ENCODE data around the gene RILPL2.
"Not testable (repeated sequence)": the region's sequence is repeated elsewhere in the genome, so short reads cannot be mapped to it uniquely, and the experiment has no call there.

Gene RILPL2

DNA sequence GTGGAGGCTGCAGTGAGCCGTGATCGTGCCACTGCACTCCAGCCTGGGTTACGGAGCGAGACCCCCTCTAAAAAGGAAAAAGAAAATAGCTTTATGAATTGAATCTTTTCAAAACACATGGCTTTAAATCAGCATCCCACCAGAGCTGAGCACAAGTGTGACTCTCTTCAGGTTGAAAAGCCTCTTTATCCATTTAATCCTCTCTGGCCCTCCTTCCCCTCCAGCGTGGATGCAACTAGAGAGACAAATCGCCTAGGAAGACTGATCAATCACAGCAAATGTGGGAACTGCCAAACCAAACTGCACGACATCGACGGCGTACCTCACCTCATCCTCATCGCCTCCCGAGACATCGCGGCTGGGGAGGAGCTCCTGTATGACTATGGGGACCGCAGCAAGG lies 29.2 kb downstream of the RILPL2 start:
- not testable (repeated sequence) for DNase-seq (ENCODE audit: extremely low read depth in 1 of 2, low read depth in 1 of 2)

DNA sequence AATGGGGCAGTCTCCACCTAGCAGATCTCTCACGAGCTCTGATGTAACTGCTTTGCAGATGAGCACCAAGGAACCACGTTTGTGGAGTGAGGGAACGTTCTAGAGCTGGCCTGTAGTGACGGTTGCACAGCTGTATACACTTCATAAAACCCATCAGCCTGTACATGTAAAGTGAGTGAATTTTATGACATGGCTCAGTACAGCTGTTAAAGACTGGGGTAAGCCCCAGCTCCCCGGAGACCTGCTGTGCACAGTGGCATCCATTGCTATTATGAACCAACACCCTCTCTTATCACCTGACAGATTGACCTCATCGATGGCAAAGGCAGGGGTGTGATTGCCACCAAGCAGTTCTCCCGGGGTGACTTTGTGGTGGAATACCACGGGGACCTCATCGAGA lies 31.9 kb downstream of the RILPL2 start:
- DNase-seq (ENCODE audit: extremely low read depth in 1 of 2, low read depth in 1 of 2): no peak

DNA sequence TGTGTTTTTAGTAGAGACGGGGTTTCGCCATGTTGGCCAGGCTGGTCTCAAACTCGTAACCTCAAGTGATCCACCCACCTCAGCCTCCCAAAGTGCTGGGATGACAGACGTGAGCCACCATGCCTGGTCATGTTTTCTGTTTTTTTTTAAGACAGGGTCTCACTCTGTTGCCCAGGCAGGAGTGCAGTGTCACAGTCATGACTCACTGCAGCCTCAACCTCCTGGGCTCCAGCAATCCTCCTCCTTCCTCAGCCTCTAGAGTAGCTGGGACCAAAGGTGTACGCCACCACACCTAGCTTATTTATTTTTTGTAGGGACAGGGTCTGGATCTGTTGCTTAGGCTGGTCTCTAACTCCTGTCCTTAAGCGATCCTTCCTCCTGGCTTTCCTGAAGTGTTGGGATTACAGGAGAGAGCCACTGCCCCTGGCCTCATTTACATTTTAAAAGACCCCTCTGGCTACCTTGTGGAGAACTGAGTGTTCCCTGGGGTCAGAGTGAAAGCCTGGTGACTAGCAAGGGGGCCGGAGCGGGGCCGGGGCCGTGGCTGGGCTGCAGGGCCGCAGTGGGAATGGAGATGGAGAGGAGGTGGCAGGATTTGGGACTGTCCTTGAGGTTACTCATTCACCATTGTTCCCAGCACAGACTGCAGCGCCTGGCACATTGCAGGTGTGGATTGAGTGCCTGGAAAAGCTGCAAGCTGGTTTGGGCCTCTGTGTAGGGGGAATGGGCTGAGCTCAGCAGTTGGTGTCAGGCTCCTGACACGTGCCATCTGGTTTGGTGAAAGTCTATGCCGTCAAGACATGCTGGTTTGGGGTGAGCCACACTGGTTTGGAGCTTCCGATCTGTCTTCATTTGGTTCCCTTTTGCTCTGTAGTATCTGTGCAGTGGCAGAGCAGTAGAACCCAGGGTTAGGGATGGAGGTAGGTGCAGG lies 34.5 kb downstream of the RILPL2 start:
- no peak for DNase-seq (ENCODE audit: extremely low read depth in 1 of 2, low read depth in 1 of 2)

DNA sequence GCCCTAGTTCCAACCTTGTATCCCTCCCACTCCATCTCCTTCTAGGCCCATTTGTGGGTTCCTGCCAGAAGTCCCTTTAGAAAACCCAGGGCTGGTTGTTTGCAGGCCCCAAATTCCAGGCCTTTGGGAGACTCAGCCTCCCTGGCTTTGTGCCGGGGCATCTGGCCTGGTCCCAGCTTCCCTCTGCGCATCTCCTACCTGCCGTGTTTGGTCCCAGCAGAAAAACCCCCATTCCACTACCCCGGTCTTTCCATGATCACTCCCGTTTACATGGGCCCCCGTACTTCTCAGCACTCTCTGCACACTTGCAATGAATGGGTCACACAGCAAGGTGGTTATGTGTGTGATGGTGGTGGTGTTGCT lies 37.2 kb downstream of the RILPL2 start:
- DNase-seq (ENCODE audit: extremely low read depth in 1 of 2, low read depth in 1 of 2): no peak

DNA sequence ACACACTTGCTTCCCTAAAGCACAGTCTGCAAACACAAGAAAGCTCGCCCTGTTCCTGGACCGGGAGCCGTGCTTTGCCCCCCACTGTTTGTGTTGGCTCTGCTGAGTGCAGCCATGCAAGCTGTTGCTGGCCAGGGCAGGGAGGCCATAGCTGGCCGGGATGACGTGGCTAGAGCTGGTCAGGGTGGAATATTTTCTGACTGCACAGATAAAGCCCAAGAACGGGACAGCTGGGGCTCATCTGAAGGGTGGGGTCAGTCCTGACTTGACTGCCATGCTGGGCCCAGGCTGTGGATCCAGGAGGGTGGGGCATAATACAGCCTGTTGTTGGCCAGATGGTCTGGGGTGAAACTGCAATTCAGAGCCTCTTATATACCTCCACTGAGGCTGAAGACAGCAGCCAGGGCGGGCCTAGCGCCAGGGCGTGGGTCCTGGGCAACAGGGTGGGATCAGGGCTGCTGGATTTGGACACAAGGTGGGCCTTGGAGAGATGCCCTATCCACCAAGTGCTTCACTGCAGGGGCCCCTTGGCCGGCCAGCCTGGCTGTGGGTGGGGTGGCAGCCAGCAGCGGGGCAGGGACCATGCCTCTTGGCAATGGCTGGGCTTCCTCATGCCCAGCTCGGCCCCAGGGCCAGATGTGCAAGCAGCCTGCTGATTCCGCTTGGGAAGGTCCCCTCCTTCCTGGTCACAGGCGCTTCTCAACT lies 37.8 kb downstream of the RILPL2 start:
- DNase-seq (ENCODE audit: extremely low read depth in 1 of 2, low read depth in 1 of 2): no peak

DNA sequence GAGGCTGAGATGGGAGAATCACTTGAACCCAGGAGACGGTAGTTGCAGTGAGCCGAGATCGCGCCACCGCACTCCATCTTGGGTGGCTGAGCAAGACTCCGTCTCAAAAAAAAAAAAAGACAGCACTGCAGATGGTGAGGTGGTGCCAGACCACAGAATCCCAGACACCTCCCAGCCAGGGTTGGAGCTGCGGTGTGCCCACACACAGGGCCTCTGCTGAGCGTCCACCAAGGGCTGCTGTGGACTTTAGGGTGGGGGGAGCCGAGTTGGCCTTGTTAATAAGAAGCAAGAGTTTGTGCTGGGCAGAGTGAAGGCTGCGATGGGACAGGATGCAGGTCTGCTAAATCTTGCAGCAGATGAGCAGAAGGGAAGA lies 38.3 kb downstream of the RILPL2 start:
- no peak for DNase-seq (ENCODE audit: extremely low read depth in 1 of 2, low read depth in 1 of 2)

DNA sequence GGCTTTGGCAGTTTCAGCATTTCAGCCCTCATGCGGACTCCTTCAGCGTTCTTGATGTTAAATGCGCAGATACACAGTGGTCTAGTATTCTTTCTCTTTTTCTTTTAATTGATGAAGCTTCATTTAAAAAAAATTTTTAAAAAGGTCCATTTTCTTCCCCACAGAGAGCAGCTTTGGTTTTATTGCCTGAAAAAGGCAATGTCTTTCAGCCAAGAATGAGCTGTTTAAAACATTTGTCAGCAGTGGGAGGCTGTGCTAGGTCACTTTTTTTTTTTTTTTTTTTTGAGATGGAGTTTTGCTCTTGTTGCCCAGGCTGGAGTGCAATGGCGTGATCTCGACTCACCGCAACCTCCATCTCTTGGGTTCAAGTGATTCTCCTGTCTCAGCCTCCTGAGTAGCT lies 39.1 kb downstream of the RILPL2 start:
- no peak for DNase-seq (ENCODE audit: extremely low read depth in 1 of 2, low read depth in 1 of 2)

DNA sequence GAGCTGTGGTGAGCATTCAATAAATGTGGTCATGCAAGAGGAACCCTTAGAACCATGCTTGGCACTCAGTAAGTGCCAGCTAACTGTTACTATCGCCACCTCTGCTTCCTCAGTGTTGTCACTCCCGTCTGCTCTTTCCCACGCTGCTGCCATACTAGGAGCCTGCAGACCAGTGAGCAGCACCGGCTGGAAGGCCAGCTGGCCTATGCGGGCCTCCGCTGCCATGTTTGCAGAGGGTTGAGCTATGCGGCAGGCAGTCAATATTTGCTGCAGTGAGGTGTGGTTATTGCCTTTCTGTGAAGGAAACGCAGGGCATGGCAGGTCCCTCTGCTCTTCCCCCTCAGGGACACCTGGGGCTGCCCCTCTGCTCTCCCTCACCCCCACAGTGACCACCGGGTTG lies 39.5 kb downstream of the RILPL2 start:
- no peak for DNase-seq (ENCODE audit: extremely low read depth in 1 of 2, low read depth in 1 of 2)

DNA sequence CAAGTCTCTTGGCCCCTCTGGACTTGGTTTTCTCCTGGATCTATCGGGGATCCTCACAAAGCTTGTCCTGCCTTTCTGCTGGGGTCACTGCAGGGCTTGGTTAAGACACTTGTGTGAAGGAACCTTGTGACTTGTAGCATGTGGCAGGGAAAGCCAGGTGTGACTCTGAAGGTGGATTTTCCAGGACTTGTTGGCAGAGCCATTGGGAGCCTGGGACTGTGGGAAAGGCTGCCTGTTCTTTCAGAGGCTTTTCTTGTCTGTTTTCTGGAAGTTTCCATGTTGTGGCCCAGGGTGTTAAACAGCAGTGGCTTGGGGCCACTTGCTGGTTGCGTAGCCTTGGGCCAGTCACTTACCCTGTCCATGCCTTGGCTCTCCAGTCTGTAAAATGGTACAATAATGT lies 39.9 kb downstream of the RILPL2 start:
- no peak for DNase-seq (ENCODE audit: extremely low read depth in 1 of 2, low read depth in 1 of 2)

DNA sequence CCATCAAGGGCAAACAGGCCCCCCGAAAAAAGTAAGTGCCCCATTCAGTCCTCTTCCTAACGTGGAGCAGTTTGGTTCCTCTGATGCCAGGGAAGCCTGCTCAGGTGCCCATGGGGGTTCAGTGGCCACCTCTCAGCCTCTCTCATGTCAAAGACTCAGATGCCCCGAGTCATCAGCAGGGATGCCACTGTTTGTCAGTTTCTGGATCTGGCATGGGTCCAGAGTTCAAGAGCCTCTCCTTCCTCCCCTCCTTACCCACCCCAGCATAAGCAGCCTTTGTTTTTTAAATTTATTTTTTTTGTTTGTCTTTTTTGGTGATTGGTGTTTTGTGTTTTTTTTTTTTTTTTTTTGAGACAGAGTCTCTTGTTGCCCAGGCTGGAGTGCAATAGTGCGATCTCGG lies 41.2 kb downstream of the RILPL2 start:
- DNase-seq (ENCODE audit: extremely low read depth in 1 of 2, low read depth in 1 of 2): no peak

DNA sequence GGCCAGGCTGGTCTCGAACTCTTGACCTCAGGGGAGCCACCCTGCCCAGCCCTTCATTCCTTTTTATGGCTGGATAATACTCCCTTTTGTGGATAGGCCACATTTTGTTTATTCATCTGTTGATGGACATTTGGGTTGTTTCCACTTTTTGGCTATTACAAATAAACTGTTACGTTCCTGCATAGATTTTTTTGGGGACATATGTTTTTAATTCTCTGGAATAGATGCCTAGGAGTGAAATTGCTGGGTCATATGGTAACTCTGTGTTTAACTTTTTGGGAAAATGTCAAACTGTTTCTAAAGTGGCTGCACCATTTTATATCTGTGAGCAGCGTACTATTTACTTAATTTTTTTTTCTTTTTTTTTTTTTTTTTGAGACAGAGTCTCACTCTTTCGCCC lies 42.7 kb downstream of the RILPL2 start:
- no peak for DNase-seq (ENCODE audit: extremely low read depth in 1 of 2, low read depth in 1 of 2)

DNA sequence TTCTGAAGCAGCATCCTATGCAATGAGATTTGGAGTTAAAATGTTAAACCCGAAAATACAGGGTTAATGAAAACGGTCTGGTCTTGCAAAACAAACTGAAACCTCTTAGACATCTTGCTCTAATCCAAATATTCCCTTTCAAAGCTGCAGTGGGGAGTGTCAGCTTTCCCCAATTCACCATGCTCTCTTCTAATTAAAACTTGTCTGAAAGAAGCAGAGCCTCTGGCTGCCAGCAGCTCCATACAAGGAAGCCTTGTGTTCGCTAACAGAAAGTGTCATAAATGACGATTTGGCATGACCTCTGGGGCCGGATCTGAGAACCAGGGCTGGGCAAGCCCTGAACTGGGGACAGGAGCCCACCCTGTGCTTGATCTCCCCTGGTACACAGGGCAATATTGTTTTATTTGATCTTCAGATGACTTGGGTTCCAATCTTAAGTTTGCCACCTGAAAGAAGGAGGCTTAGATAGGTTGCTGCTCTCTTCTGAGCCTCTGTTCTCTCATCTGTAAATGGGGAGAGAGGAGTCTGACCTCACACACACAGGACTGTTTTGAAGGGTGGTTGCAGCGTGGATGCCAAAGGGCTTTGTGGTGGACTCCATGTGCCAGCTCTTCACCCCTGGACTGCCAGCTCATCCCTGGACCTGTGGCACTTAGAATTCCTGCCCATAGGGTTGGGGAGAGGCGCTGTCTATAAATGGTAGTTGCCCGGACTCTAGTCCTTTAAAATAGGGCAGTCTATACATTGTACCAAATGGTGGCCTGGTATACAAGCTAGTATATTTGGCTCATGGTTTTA lies 44.7 kb downstream of the RILPL2 start:
- no peak for DNase-seq (ENCODE audit: extremely low read depth in 1 of 2, low read depth in 1 of 2)

DNA sequence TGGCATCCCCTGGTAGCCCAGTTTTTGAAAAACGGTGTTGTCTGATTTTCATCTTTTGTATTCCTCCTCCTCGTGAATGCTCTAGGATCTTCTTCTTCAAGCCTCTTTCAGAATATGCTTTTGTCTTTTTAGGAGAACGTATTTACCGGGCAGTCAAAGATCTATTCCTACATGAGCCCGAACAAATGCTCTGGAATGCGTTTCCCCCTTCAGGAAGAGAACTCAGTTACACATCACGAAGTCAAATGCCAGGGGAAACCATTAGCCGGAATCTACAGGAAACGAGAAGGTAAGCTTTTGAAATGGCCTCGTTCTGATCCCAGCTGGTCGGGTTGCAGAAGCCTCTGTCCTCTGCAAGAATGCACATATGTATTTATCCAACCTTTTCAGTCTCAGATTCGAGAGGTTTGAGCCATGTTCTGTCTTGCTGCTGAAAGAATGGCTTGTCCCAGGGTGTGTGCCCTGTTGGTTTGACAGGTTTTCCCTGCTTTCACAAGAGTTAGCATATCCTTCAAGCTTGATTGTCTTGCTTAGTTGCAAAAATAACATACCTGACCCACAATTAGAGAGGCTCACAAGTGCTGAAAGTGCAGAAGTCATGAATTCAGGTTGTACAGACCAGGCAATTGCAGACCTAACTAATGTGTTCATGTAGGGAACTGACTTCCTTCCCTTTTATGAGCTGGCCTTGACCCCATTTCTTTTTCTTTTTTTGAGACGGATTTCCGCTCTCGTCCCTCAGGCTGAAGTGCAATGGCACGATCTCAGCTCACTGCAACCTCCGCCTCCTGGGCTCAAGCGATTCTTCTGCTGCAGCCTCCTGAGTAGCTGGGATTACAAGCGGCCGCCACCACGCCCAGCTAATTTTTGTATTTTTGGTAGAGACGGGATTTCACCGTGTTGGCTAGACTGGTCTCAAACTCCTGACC lies 45.7 kb downstream of the RILPL2 start:
- no peak for DNase-seq (ENCODE audit: extremely low read depth in 1 of 2, low read depth in 1 of 2)

DNA sequence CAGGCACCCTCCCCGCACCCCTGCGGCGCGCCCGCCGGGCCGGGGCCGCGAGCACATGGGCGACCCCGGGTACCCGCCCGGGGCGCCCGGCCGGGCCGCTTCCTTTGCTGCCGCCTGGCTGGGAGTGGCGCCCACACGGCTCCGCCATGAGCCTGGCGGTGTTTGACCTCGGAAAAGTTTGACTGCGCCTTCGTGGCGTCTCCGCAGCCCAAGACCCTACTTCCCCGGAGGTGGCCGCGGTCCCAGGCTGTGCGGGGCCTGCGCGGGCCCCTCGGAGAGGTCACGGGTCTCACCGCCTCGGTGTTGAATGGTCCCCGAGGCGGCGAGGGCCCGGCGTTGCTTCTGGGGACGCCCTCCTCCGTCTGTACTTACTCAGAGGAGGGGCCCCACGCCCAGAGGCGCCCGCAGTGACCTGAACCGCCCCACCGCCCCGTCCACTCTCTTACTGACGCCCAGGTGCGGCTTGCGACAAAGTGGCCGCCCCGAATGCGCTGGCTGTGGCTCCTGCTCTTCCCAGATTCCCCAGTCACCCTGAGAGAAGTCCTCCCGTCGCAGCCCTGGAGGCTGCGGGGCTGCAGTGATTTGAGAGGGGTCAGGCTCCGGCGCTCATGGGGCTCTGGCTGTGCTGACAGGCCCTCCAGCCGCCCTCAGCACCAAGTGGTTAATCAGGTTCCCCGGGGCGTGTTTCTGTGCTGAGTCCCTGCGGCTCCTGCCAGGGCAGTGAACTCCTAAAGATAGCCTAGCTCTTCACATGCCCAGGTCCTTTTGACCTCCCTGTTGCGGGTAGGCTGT lies 46.7 kb downstream of the RILPL2 start:
- peak in 1 of 2 donors; percentile 18 for DNase-seq (ENCODE audit: extremely low read depth in 1 of 2, low read depth in 1 of 2)

DNA sequence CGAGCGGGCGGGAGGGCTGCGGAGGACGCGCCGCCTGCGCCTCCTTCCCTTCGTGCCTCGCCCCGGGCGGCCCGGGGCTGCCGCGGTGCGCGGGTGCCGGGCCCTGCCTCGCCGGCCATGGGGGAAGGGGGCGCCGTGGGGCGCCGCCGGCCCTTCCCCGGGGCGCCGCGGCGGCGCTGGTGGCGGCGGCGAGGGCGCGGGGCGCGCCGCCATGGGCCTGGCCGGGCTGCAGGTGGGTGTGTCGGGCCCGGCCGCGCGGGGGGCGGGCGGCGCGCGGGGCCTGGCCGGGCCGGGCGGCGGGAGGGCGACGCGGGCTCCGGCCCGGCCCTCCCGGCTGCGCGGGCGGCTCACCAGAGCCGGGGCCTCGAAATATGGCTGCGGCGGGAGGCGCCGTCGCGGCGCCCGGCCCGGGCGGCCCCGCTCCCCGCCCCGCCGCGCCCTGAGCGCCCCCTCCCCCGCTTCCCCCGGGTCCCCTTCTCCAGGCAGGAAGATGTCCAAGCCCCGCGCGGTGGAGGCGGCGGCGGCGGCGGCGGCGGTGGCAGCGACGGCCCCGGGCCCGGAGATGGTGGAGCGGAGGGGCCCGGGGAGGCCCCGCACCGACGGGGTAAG lies 47.4 kb downstream of the RILPL2 start:
- no peak for DNase-seq (ENCODE audit: extremely low read depth in 1 of 2, low read depth in 1 of 2)

DNA sequence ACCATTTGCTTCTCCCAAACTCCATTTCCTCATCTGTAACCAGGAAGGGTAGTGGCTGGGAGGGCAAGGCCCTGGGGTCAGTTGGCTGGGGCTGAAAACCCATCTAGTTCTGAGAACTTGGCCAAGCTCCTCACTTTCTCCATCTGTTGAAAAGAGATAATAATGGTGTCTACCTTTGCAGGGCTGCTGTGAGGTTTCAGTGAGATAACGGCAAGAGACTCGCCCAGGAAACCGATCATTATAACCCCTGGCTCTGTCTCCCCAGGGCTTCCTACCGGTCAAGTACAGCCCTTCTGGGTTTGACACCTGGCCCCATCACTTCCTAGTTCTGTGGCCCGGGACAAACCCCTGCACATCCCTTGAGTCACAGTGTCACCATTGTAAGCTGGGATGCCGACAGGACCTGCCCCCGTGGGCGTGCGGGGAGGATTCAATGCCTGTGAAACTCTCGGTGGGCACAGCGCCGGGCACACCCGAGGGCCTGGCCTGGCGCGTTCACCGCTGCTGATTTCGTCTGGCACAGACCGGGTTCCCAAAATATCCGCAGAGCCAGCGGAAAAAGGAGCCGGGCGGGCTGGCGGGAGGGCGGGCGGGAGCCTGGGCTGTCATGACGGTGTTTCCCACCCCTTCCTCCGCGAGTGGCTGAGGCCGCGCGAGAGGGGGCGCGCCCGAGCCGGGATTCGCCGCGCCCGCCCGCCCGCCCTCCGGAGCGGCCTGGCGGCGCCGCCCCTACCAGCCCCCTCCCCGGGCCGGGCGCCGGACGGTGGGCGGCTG lies 48.1 kb downstream of the RILPL2 start:
- peak; percentile 46 to 74 for DNase-seq (ENCODE audit: extremely low read depth in 1 of 2, low read depth in 1 of 2)

DNA sequence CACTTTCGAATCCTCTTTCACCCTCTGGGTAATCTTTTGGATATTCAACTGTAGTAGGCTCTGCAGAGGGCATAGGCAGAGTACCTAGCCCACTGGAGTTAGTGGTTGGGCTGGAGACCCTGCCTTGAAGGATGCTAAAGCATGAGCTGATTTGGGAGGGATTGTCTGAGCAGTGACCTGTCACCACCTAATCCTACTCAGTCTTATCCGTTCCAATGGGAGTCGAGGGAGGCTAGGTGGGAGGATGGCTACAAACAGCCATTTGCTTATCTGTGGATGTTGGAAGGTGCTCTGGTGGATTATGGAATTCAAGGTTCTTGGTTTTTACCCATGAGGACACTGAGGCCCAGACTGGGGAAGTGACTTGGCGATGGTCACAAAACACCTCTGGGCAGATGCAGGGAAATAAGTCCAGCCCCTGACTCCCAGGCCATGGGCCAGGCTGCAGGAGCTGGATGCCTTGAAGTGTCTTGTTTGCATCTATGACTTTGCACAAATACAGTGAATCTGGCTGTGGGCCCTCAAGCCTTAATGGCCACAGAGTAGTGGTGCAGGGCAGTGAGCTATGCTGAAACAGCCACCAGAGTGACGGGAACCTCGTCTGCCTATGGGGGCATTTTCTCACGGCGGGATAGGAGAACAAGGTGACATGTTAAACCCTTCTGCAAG lies 48.8 kb downstream of the RILPL2 start:
- DNase-seq (ENCODE audit: extremely low read depth in 1 of 2, low read depth in 1 of 2): no peak

DNA sequence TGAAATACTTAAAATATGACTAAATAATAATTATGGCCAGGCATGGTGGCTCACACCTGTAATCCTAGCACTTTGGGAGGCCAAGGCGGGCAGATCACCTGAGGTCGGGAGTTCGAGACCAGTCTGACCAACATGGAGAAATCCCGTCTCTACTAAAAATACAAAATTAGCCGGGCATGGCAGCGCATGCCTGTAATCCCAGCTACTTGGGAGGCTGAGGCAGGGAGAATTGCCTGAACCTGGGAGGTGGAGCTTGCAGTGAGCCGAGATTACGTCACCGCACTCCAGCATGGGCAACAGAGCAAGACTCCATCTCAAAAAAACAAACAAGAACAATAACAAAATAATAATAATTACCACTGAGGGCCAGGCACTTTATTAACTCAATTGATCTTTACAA lies 50.9 kb downstream of the RILPL2 start:
- DNase-seq (ENCODE audit: extremely low read depth in 1 of 2, low read depth in 1 of 2): not testable (repeated sequence)

Data from stimulated activated CD8-positive, alpha-beta memory T cell treated with anti-CD3 and anti-CD28 coated beads, Interleukin-7, amount 100 ng/mL, for 48 hours (primary cell).